Measurements from ENCODE around the gene UNC45B.
"Not testable (repeated sequence)": the region's sequence is repeated elsewhere in the genome, so short reads cannot be mapped to it uniquely, and the experiment has no call there.

The UNC45B gene

GRCh38 chr17:35170968-35171771, 23.6 kb downstream of the UNC45B start:
- no peak for DNase-seq (ENCODE audit: low read depth, low spot score)

GRCh38 chr17:35171834-35172233, 24.2 kb downstream of the UNC45B start:
- no peak for DNase-seq (ENCODE audit: low read depth, low spot score)

GRCh38 chr17:35172321-35172720, 24.7 kb downstream of the UNC45B start:
- DNase-seq (ENCODE audit: low read depth, low spot score), result not testable (repeated sequence)

GRCh38 chr17:35174835-35175334, 27.3 kb downstream of the UNC45B start:
- DNase-seq (ENCODE audit: low read depth, low spot score), result no peak

- DNase-seq (ENCODE audit: low read depth, low spot score), result no peak
Measured at GRCh38 chr17:35175638-35176415, 28.2 kb downstream of the UNC45B start.

- DNase-seq (ENCODE audit: low read depth, low spot score), result no peak
Measured at GRCh38 chr17:35176897-35177296, 29.3 kb downstream of the UNC45B start.

- DNase-seq (ENCODE audit: low read depth, low spot score), result not testable (repeated sequence)
Measured at GRCh38 chr17:35179379-35179778, 31.8 kb downstream of the UNC45B start.

GRCh38 chr17:35183332-35183731, 35.7 kb downstream of the UNC45B start:
- DNase-seq (ENCODE audit: low read depth, low spot score), result no peak

GRCh38 chr17:35184274-35184673, 36.7 kb downstream of the UNC45B start:
- DNase-seq (ENCODE audit: low read depth, low spot score), result no peak

- DNase-seq (ENCODE audit: low read depth, low spot score), result no peak
Measured at GRCh38 chr17:35185849-35186248, 38.2 kb downstream of the UNC45B start.

- DNase-seq (ENCODE audit: low read depth, low spot score), result no peak
Measured at GRCh38 chr17:35187481-35187880, 39.9 kb downstream of the UNC45B start.

GRCh38 chr17:35188111-35188510, 40.5 kb downstream of the UNC45B start:
- no peak for DNase-seq (ENCODE audit: low read depth, low spot score)

GRCh38 chr17:35189291-35189690, 41.7 kb downstream of the UNC45B start:
- no peak for DNase-seq (ENCODE audit: low read depth, low spot score)

GRCh38 chr17:35191001-35191695, 43.5 kb downstream of the UNC45B start:
- no peak for DNase-seq (ENCODE audit: low read depth, low spot score)

- no peak for DNase-seq (ENCODE audit: low read depth, low spot score)
Measured at GRCh38 chr17:35192708-35193107, 45.1 kb downstream of the UNC45B start.

- not testable (repeated sequence) for DNase-seq (ENCODE audit: low read depth, low spot score)
Measured at GRCh38 chr17:35194001-35194400, 46.4 kb downstream of the UNC45B start, which contains the start of gene SLC35G3. Gene SLC35G3 (minus strand): TSS chr17:35194393. CDS start chr17:35194307, 86 bp downstream.

GRCh38 chr17:35195062-35195461, 47.4 kb downstream of the UNC45B start:
- DNase-seq (ENCODE audit: low read depth, low spot score), result not testable (repeated sequence)

- DNase-seq (ENCODE audit: low read depth, low spot score), result not testable (repeated sequence)
Measured at GRCh38 chr17:35202582-35202981, 55.0 kb downstream of the UNC45B start.

GRCh38 chr17:35210741-35211140, 63.1 kb downstream of the UNC45B start:
- no peak for DNase-seq (ENCODE audit: low read depth, low spot score)

GRCh38 chr17:35212668-35213067, 65.1 kb downstream of the UNC45B start:
- DNase-seq (ENCODE audit: low read depth, low spot score), result no peak

- no peak for DNase-seq (ENCODE audit: low read depth, low spot score)
Measured at GRCh38 chr17:35213412-35213940, 65.9 kb downstream of the UNC45B start.

GRCh38 chr17:35214192-35214591, 66.6 kb downstream of the UNC45B start:
- DNase-seq (ENCODE audit: low read depth, low spot score), result no peak
